ENCODE results near the gene FBXO24. TPM values are rescaled to one million over a fixed set of nuclear protein-coding genes. Genes with fewer than 3 reads are reported as not detected.

The FBXO24 gene
- total RNA-seq, 6 donors from 2014 or later = 0.63 to 4.2 (median 0.77) TPM; not detected in 3

DNA sequence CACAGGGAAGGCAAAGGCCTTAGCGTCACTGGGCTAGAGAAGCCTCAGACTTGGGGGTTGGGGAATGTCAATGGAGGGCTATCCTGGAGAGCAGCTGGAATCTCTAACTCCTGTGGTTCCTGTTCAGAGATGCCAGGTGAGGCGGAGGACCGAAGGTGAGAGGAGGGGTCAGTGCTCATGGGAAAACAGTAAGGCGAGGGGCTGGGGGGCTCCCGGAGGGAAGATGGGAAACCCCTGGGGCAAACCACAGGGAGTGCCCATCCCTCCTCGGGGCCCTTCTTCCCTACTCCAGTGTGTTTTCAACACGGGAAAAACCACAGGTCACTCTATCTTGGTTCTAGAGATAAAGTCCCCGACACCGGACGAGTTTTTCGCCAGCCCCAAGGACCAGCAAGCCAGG lies 3.5 kb upstream of the FBXO24 start:
- H3K36me3 ChIP-seq = peaks cover 28 to 49% (median 45%) of the 10 kb centered on the region in 4 donors
- H3K4me3 ChIP-seq = peak overlapping the region in 2 of 4 donors; percentile 85 to 87
- peak overlapping the region; percentile 96 to 100 (median 98) for H3K27ac ChIP-seq
- no peaks in the 10 kb centered on the region for H3K27me3 ChIP-seq
- no peak for DNase-seq
- 54 to 55% methylated on average over 11 of the region's 11 CpGs for WGBS, 2 donors
- no peak for ATAC-seq (ENCODE audit: low FRiP score in 2 of 2)
- H3K9me3 ChIP-seq = no peaks in the 10 kb centered on the region
- H3K4me1 ChIP-seq = peaks cover 34 to 59% (median 45%) of the 10 kb centered on the region in 4 donors
- TF ChIP-seq, protein P1, sequence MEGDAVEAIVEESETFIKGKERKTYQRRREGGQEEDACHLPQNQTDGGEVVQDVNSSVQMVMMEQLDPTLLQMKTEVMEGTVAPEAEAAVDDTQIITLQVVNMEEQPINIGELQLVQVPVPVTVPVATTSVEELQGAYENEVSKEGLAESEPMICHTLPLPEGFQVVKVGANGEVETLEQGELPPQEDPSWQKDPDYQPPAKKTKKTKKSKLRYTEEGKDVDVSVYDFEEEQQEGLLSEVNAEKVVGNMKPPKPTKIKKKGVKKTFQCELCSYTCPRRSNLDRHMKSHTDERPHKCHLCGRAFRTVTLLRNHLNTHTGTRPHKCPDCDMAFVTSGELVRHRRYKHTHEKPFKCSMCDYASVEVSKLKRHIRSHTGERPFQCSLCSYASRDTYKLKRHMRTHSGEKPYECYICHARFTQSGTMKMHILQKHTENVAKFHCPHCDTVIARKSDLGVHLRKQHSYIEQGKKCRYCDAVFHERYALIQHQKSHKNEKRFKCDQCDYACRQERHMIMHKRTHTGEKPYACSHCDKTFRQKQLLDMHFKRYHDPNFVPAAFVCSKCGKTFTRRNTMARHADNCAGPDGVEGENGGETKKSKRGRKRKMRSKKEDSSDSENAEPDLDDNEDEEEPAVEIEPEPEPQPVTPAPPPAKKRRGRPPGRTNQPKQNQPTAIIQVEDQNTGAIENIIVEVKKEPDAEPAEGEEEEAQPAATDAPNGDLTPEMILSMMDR (IDR thresholded peaks at IDR 0.05) = no peak

DNA sequence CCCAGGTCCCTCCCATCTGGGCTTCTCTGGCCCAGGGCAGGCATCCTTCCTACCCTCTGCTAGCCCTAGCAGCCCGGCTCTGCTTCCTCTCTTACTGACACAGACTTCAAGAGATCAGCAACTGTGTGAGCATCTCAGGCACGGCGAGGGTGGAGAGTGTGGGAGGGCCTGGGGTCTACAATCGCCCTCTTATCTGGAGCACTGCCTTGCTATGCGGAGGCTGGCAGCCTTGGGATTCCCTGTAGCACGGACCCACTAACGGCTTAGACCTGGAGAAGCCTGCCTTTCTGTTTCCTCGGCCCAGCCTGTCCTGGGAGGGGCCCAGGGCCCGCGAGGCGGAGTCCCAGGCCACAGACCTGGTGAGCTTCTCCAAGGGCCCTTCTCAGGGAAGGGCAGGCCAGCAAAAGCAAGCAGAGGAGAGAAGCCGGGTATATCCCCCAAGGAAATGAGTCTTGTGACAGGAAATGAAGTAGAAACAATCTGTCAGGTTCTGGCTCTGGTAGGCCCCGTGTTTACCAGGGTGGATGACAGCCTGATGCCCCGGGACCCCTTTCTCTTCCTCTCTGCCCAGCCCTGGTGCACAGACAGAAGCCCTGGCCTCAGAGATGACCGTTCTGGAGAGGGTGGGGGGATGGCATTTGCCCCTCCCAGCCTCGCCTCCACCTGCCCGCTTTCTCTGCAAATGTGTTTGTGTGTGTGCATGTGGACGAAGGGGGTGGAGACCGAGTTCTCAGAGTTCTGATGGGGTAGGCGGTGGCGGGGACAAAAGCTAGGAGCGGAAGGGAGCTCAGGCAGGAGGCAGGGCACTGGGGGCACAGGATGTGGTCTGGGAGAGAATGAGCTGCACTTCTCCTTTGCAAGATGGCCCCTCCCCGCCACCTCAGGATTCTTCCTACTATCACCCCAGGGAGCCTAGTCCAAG lies 2.7 kb upstream of the FBXO24 start:
- peak; percentile 86 to 88 for DNase-seq
- H3K4me1 ChIP-seq = peaks cover 34 to 59% (median 45%) of the 10 kb centered on the region in 4 donors

DNA sequence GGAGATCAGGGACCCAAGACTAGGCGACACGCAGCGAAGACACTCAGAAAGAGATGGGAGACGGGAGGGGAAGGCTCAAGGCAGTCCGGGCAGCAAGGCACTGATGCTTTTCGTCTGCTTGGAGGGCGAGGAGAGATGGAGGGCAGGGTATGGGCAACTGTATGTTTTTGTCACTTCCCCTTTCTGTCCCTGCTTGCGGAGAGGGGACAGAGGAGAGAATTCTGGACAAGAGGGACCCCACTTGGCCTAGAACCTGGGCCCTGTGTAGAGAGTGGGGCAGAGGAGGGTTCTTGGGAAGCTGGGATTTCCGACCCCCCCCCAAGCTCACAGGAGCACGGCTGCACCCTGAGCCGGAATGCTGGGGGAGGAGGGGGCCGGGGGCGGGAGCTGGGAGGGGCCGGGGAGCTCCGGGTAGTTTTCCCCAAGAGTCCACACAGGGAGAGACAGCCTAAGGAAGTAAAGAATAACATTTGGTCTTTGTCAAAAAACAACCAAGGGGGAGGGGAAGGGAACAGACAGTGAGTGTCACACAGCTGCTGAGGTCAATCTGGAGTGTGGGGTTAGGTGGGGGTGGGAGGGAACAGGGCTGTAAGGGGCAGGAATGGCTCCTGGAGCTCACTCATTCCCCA lies 2.0 kb upstream of the FBXO24 start:
- WGBS, 2 donors = 10 to 16% methylated on average over 15 of the region's 15 CpGs
- Histone ChIP-seq H3K27me3 (no peaks in the 10 kb centered on the region), H3K9me3 (no peaks in the 10 kb centered on the region), H3K36me3 (peaks cover 14 to 34% (median 29%) of the 10 kb centered on the region in 4 donors), H3K27ac (peak overlapping the region; percentile 96 to 100 (median 98)), H3K4me3 (peak overlapping the region; percentile 85 to 98 (median 88)), H3K4me1 (peaks cover 34 to 59% (median 45%) of the 10 kb centered on the region in 4 donors)
- DNase-seq = peak in 1 of 2 donors; percentile 53
- TF ChIP-seq, protein P1 (IDR thresholded peaks at IDR 0.05) = no peak
- TF ChIP-seq POLR2AphosphoS5 (IDR thresholded peaks at IDR 0.05) = peak in 1 of 2 donors; percentile 51
- no peak for TF ChIP-seq POLR2A (IDR thresholded peaks at IDR 0.05)
- ATAC-seq (ENCODE audit: low FRiP score in 2 of 2) = peak in 1 of 2 donors; percentile 0

More for the DNA sequence above, 2.7 kb upstream of the FBXO24 start:
- ATAC-seq (ENCODE audit: low FRiP score in 2 of 2) = no peak
- Histone ChIP-seq H3K27me3 (no peaks in the 10 kb centered on the region), H3K9me3 (no peaks in the 10 kb centered on the region), H3K27ac (peak overlapping the region; percentile 96 to 100 (median 98)), H3K4me3 (peak overlapping the region in 3 of 4 donors; percentile 85 to 98 (median 87)), H3K36me3 (peaks cover 21 to 42% (median 37%) of the 10 kb centered on the region in 4 donors)
- WGBS, 2 donors = 8 to 12% methylated on average over 15 to 23 of the region's 23 CpGs
- TF ChIP-seq POLR2AphosphoS5 (IDR thresholded peaks at IDR 0.05) (no peak), POLR2A (IDR thresholded peaks at IDR 0.05) (peak in 1 of 4 donors; percentile 50)

DNA sequence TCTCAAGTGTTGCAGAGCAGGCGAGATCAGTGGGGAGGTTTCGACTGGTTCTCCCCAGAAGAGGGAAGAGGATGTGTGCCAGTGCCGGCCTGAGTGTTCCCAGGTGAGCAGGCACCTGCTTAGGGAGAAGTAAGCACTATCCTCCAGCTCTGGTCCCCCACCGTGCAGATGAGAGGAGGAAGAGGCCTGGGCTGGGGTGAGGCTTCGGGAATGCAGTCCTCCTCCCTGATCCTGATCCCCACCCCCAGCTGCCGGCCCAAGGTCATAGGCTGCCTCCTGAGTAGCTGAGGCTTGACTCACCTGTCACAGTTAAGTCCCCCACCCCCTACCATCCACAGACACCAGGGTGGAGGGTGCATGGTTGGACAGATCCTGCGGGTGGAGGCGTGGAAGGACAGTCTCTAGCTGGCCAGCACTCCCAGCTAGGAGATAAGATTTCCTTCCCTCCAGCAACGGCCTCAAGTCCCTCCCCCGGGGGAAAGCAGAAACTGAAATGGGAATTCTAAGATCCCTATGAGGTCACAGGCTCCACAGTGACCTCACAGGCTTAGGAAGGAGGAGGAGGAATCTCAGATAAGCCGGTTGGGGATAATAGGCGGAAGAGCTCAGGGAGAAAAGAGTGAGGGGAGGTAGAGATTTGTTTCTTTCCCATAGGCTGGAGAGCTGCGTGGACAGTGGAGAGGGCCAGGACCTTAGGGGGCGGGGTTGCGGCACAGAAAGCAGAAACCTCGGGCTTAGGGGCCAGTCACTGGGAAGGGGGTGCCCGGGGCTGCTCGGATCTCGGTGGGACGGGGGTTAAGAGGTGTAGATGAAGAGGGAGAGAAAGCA lies 1.2 kb upstream of the FBXO24 start:
- Histone ChIP-seq H3K27ac (peak overlapping the region; percentile 96 to 100 (median 98)), H3K4me3 (peak overlapping the region; percentile 85 to 98 (median 88)), H3K4me1 (peaks cover 34 to 59% (median 45%) of the 10 kb centered on the region in 4 donors), H3K9me3 (no peaks in the 10 kb centered on the region), H3K36me3 (peaks cover 14 to 27% (median 22%) of the 10 kb centered on the region in 4 donors), H3K27me3 (no peaks in the 10 kb centered on the region)
- TF ChIP-seq, protein P1 (IDR thresholded peaks at IDR 0.05) = no peak
- TF ChIP-seq EP300 (IDR thresholded peaks at IDR 0.05) (no peak), POLR2AphosphoS5 (IDR thresholded peaks at IDR 0.05) (peak in 1 of 2 donors; percentile 37), POLR2A (IDR thresholded peaks at IDR 0.05) (peak in 1 of 4 donors; percentile 4)
- peak in 1 of 2 donors; percentile 69 for DNase-seq
- 1 to 2% methylated on average over 18 to 19 of the region's 20 CpGs for WGBS, 2 donors
- ATAC-seq (ENCODE audit: low FRiP score in 2 of 2) = no peak

All from upper lobe of left lung (tissue), 6 donors.